Measurements from ENCODE around the gene GRM8.

The GRM8 gene

DNA sequence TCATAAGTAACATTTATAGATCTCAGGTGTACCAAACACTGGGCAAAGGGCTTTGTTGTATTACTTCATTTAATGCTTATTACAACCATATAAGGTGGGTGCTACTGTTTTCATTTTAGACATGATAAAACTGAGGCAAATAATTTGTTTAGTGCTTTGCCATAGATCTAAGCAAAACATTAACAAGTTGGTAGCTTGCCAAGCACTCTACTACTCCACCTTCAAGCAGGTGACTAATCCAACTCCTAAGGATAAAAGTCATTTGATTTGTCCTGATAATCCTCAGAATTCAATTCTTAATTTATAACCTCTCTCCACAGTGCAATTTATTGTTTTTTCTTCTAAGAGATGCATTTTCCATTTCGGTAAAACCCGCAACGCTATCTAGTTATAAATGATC, 646.4 kb downstream of the GRM8 start:
- H3K36me3 ChIP-seq (ENCODE audit: control insufficient read depth in 1 of 2, insufficient read depth in 2 of 2, low read depth in 1 of 2, low read length in 2 of 2): no peaks in the 10 kb centered on the region
- H4K8ac ChIP-seq (ENCODE audit: low read length): no peak overlapping the region
- H3K23ac ChIP-seq (ENCODE audit: low read length in 2 of 2): no peak overlapping the region
- H3K9me3 ChIP-seq (ENCODE audit: control insufficient read depth, low read length): no peaks in the 10 kb centered on the region
- H2AK5ac ChIP-seq (ENCODE audit: low read length, severe bottlenecking): no peak overlapping the region
- no peak overlapping the region for H3K4me3 ChIP-seq (ENCODE audit: insufficient read depth in 1 of 2, low read depth in 1 of 2, low read length in 2 of 2)
- H3K18ac ChIP-seq (ENCODE audit: low read depth in 1 of 2, low read length in 2 of 2): no peak overlapping the region
- H3K14ac ChIP-seq (ENCODE audit: low read length in 2 of 2): no peak overlapping the region
- H3K27me3 ChIP-seq (ENCODE audit: control insufficient read depth in 1 of 2, insufficient read depth in 1 of 2, low read length in 2 of 2): no peaks in the 10 kb centered on the region
- no peaks in the 10 kb centered on the region for H3K4me1 ChIP-seq (ENCODE audit: control insufficient read depth, insufficient read depth, low read depth, low read length)
- H4K91ac ChIP-seq (ENCODE audit: low read length): no peak overlapping the region
- H2AFZ ChIP-seq (ENCODE audit: low read depth, low read length): no peak overlapping the region
- no peak for DNase-seq
- H3K9ac ChIP-seq (ENCODE audit: low read length): no peak overlapping the region
- no peak overlapping the region for H2BK120ac ChIP-seq (ENCODE audit: low read depth, low read length)
- H3K4me2 ChIP-seq (ENCODE audit: low read length, poor library complexity, severe bottlenecking): no peak overlapping the region
- H3K79me1 ChIP-seq (replicated peaks; ENCODE audit: low read length, poor library complexity, severe bottlenecking): no peaks in the 10 kb centered on the region
- no peak overlapping the region for H2BK12ac ChIP-seq (ENCODE audit: low read length in 2 of 2)
- WGBS: no CpG with 5 or more reads among the region's 3 CpGs
- H3K4ac ChIP-seq (ENCODE audit: low read depth in 1 of 2, low read length in 2 of 2): no peak overlapping the region
- H3K27ac ChIP-seq (ENCODE audit: low read length, poor library complexity, severe bottlenecking): no peak overlapping the region
- H2BK5ac ChIP-seq (ENCODE audit: low read depth, low read length, poor library complexity, severe bottlenecking): no peak overlapping the region
- H2BK15ac ChIP-seq (ENCODE audit: low read depth, poor library complexity, severe bottlenecking): no peak overlapping the region

DNA sequence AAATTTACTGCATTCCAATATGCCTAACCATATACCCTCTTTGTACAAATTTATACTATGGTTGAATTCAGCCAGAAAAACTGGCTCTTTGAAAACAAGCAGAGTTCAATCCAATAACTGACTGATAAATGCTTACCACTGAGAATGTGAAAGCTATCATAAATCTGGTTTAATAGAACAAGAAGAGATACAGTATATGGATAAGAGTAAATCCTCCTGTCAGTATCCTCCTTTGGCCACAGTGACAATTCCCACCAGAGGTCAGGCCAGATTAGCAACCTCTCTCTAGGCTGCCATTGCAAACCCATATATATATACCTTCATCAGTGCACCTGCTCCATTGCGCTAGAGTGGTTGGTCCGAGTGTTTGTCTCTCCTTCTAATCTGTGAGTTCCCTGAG, 647.2 kb downstream of the GRM8 start:
- Histone ChIP-seq H3K4me1 (ENCODE audit: control insufficient read depth, insufficient read depth, low read depth, low read length) (no peaks in the 10 kb centered on the region), H2BK5ac (ENCODE audit: low read depth, low read length, poor library complexity, severe bottlenecking) (no peak overlapping the region), H4K91ac (ENCODE audit: low read length) (no peak overlapping the region), H3K27me3 (ENCODE audit: control insufficient read depth in 1 of 2, insufficient read depth in 1 of 2, low read length in 2 of 2) (no peaks in the 10 kb centered on the region), H3K4ac (ENCODE audit: low read depth in 1 of 2, low read length in 2 of 2) (no peak overlapping the region), H2BK15ac (ENCODE audit: low read depth, poor library complexity, severe bottlenecking) (no peak overlapping the region), H3K36me3 (ENCODE audit: control insufficient read depth in 1 of 2, insufficient read depth in 2 of 2, low read depth in 1 of 2, low read length in 2 of 2) (no peaks in the 10 kb centered on the region), H4K8ac (ENCODE audit: low read length) (no peak overlapping the region), H3K4me3 (ENCODE audit: insufficient read depth in 1 of 2, low read depth in 1 of 2, low read length in 2 of 2) (no peak overlapping the region), H3K79me1 (replicated peaks; ENCODE audit: low read length, poor library complexity, severe bottlenecking) (no peaks in the 10 kb centered on the region), H3K9ac (ENCODE audit: low read length) (no peak overlapping the region), H3K4me2 (ENCODE audit: low read length, poor library complexity, severe bottlenecking) (no peak overlapping the region), H3K14ac (ENCODE audit: low read length in 2 of 2) (no peak overlapping the region), H3K23ac (ENCODE audit: low read length in 2 of 2) (no peak overlapping the region), H2AFZ (ENCODE audit: low read depth, low read length) (no peak overlapping the region), H3K18ac (ENCODE audit: low read depth in 1 of 2, low read length in 2 of 2) (no peak overlapping the region), H2AK5ac (ENCODE audit: low read length, severe bottlenecking) (no peak overlapping the region), H2BK120ac (ENCODE audit: low read depth, low read length) (no peak overlapping the region), H2BK12ac (ENCODE audit: low read length in 2 of 2) (no peak overlapping the region), H3K27ac (ENCODE audit: low read length, poor library complexity, severe bottlenecking) (no peak overlapping the region), H3K9me3 (ENCODE audit: control insufficient read depth, low read length) (no peaks in the 10 kb centered on the region)
- no peak for DNase-seq
- 88% methylated on average over 2 of the region's 2 CpGs for WGBS

DNA sequence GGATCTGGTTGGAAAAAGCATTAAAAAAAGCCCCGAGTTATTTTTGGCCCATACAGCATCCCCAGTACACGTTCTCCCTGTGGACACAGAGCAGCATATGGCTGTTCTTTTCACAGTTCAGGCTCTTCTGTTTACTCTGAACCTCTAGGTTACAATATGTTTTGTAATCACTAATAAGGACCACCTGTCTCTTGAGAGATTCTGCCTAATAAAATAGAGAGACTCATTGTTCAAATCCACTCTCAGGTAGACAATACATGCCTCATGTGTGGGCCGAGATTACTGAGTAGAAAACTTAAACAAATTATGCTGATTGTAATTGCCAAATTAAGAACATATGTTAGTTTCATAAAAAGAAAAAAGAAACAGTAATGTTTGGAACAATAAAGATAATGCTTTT, 647.7 kb downstream of the GRM8 start:
- Histone ChIP-seq H3K36me3 (ENCODE audit: control insufficient read depth in 1 of 2, insufficient read depth in 2 of 2, low read depth in 1 of 2, low read length in 2 of 2) (no peaks in the 10 kb centered on the region), H3K27me3 (ENCODE audit: control insufficient read depth in 1 of 2, insufficient read depth in 1 of 2, low read length in 2 of 2) (no peaks in the 10 kb centered on the region), H3K4me2 (ENCODE audit: low read length, poor library complexity, severe bottlenecking) (no peak overlapping the region), H4K91ac (ENCODE audit: low read length) (no peak overlapping the region), H2BK12ac (ENCODE audit: low read length in 2 of 2) (no peak overlapping the region), H2BK120ac (ENCODE audit: low read depth, low read length) (no peak overlapping the region), H3K14ac (ENCODE audit: low read length in 2 of 2) (no peak overlapping the region), H3K4ac (ENCODE audit: low read depth in 1 of 2, low read length in 2 of 2) (no peak overlapping the region), H3K18ac (ENCODE audit: low read depth in 1 of 2, low read length in 2 of 2) (no peak overlapping the region), H3K79me1 (replicated peaks; ENCODE audit: low read length, poor library complexity, severe bottlenecking) (no peaks in the 10 kb centered on the region), H2AFZ (ENCODE audit: low read depth, low read length) (no peak overlapping the region), H3K27ac (ENCODE audit: low read length, poor library complexity, severe bottlenecking) (no peak overlapping the region), H3K9me3 (ENCODE audit: control insufficient read depth, low read length) (no peaks in the 10 kb centered on the region), H2AK5ac (ENCODE audit: low read length, severe bottlenecking) (no peak overlapping the region), H3K4me1 (ENCODE audit: control insufficient read depth, insufficient read depth, low read depth, low read length) (no peaks in the 10 kb centered on the region), H3K4me3 (ENCODE audit: insufficient read depth in 1 of 2, low read depth in 1 of 2, low read length in 2 of 2) (no peak overlapping the region), H3K9ac (ENCODE audit: low read length) (no peak overlapping the region), H2BK15ac (ENCODE audit: low read depth, poor library complexity, severe bottlenecking) (no peak overlapping the region), H2BK5ac (ENCODE audit: low read depth, low read length, poor library complexity, severe bottlenecking) (no peak overlapping the region), H4K8ac (ENCODE audit: low read length) (no peak overlapping the region), H3K23ac (ENCODE audit: low read length in 2 of 2) (no peak overlapping the region)
- 66% methylated on average over 2 of the region's 3 CpGs for WGBS
- DNase-seq: no peak

DNA sequence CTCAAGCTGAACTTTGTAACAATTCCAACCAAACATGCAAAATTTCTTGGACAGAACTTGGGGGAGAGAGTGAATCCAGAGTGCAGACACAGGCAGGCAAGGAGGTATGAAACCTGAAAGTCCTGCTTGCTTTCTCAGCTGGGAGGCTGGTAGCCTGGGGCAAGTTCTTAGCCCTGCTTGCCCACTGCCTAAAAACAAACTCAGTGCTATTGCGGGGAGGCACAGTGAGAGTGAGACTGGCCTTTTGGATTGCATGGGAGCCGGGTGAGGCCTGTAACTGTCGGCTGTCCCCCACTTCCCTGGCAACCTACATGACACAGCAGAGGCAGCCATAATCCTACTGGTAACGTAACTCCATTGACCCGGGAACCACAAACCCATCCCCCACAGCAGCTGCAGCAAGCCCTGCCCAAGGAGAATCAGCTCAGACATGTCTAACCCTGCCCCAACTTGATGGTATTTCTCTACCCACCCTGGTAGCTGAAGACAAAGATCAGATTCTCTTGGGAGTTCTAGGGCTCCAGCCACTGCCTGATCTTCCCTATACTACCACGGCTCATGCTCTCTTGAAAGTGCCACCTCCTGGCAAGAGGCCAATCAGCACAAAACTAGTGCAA, 663.6 kb downstream of the GRM8 start:
- H2AFZ ChIP-seq (ENCODE audit: low read depth, low read length): no peak overlapping the region
- H3K9me3 ChIP-seq (ENCODE audit: control insufficient read depth, low read length): peaks cover 13% of the 10 kb centered on the region
- no peak overlapping the region for H2BK12ac ChIP-seq (ENCODE audit: low read length in 2 of 2)
- no peaks in the 10 kb centered on the region for H3K27me3 ChIP-seq (ENCODE audit: control insufficient read depth in 1 of 2, insufficient read depth in 1 of 2, low read length in 2 of 2)
- H3K4me3 ChIP-seq (ENCODE audit: insufficient read depth in 1 of 2, low read depth in 1 of 2, low read length in 2 of 2): no peak overlapping the region
- H3K27ac ChIP-seq (ENCODE audit: low read length, poor library complexity, severe bottlenecking): no peak overlapping the region
- no peak overlapping the region for H2BK5ac ChIP-seq (ENCODE audit: low read depth, low read length, poor library complexity, severe bottlenecking)
- H3K4me1 ChIP-seq (ENCODE audit: control insufficient read depth, insufficient read depth, low read depth, low read length): no peaks in the 10 kb centered on the region
- no peak overlapping the region for H2BK120ac ChIP-seq (ENCODE audit: low read depth, low read length)
- no peak overlapping the region for H3K4ac ChIP-seq (ENCODE audit: low read depth in 1 of 2, low read length in 2 of 2)
- no peak overlapping the region for H3K18ac ChIP-seq (ENCODE audit: low read depth in 1 of 2, low read length in 2 of 2)
- H4K91ac ChIP-seq (ENCODE audit: low read length): no peak overlapping the region
- H3K36me3 ChIP-seq (ENCODE audit: control insufficient read depth in 1 of 2, insufficient read depth in 2 of 2, low read depth in 1 of 2, low read length in 2 of 2): peaks cover 0 to 3% of the 10 kb centered on the region in 2 experiments
- no peak overlapping the region for H3K4me2 ChIP-seq (ENCODE audit: low read length, poor library complexity, severe bottlenecking)
- WGBS: 82% methylated on average over 6 of the region's 6 CpGs
- H3K79me1 ChIP-seq (replicated peaks; ENCODE audit: low read length, poor library complexity, severe bottlenecking): no peaks in the 10 kb centered on the region
- DNase-seq: no peak
- H2BK15ac ChIP-seq (ENCODE audit: low read depth, poor library complexity, severe bottlenecking): no peak overlapping the region
- H3K14ac ChIP-seq (ENCODE audit: low read length in 2 of 2): no peak overlapping the region
- H3K23ac ChIP-seq (ENCODE audit: low read length in 2 of 2): no peak overlapping the region
- no peak overlapping the region for H2AK5ac ChIP-seq (ENCODE audit: low read length, severe bottlenecking)
- no peak overlapping the region for H3K9ac ChIP-seq (ENCODE audit: low read length)
- no peak overlapping the region for H4K8ac ChIP-seq (ENCODE audit: low read length)

Measured in mesenchymal stem cell (in vitro differentiated cells and primary cell).